HepG2 (cell line): Measurements from ENCODE around the gene TP73. TPM values are rescaled to one million over a fixed set of nuclear protein-coding genes. Genes with fewer than 3 reads are reported as not detected.

ENCODE experiments used
- ARID5B ChIP-seq: IDR thresholded peaks from 2 replicates; pipeline ENCODE4 v1.4.0; 2020; ENCODE audit warnings: mild to moderate bottlenecking, missing genetic modification reagents
- BORCS8-MEF2B ChIP-seq: sonication (generic); formaldehyde crosslinking; IDR thresholded peaks from 2 replicates; pipeline ENCODE4 v1.8.0; 2022; ENCODE audit warnings: mild to moderate bottlenecking, missing genetic modification reagents
- CBX2 ChIP-seq, 2 experiments: fragments of 200-600 bp in 1 of 2; sonication (generic); formaldehyde crosslinking in 1 of 2; IDR thresholded peaks; 2 replicates each; pipeline versions ENCODE4 v1.7.0 to v1.8.1; 2018 to 2022; ENCODE audit warnings: low read depth in 2 of 2, low read length in 1 of 2, mild to moderate bottlenecking in 1 of 2, missing genetic modification reagents in 1 of 2
- CSRNP1 ChIP-seq: sonication (generic); formaldehyde crosslinking; IDR thresholded peaks from 2 replicates; pipeline ENCODE4 v1.8.1; 2023; ENCODE audit warnings: mild to moderate bottlenecking, missing genetic modification reagents
- CTCF ChIP-seq: sonication (generic); formaldehyde crosslinking; IDR thresholded peaks from 2 replicates; pipeline ENCODE4 v1.5.0; 2020; ENCODE audit warnings: mild to moderate bottlenecking, missing genetic modification reagents, moderate library complexity
- HHEX ChIP-seq: IDR thresholded peaks from 2 replicates; pipeline ENCODE4 v1.6.1; 2016; ENCODE audit warnings: control low read depth
- KLF6 ChIP-seq: IDR thresholded peaks from 2 replicates; pipeline ENCODE4 v1.8.0; 2016; ENCODE audit warnings: missing biosample characterization, missing genetic modification reagents
- MYPOP ChIP-seq: sonication (generic); formaldehyde crosslinking; IDR thresholded peaks from 2 replicates; pipeline ENCODE4 v1.8.1; 2023; ENCODE audit warnings: mild to moderate bottlenecking, moderate library complexity, missing genetic modification reagents
- NAIF1 ChIP-seq: sonication (generic); formaldehyde crosslinking; IDR thresholded peaks from 2 replicates; pipeline ENCODE4 v1.5.0; 2020; ENCODE audit warnings: mild to moderate bottlenecking, missing genetic modification reagents, borderline replicate concordance
- RXRB ChIP-seq: IDR thresholded peaks from 2 replicates; pipeline ENCODE4 v1.6.1; 2016; ENCODE audit warnings: borderline replicate concordance, missing genetic modification reagents, missing compliant biosample characterization
- SOX6 ChIP-seq, 2 experiments: fragments of 450-650 bp in 1 of 2; sonication (generic) in 1 of 2; formaldehyde crosslinking in 1 of 2; IDR thresholded peaks; 2 replicates each; pipeline versions ENCODE4 v1.4.0 to v1.6.1; 2017 to 2020; ENCODE audit warnings: antibody characterized with exemption in 1 of 2, mild to moderate bottlenecking in 1 of 2, missing genetic modification reagents in 1 of 2
- U2AF1 ChIP-seq: fragments of 200-400 bp; formaldehyde crosslinking; optimal IDR thresholded peaks from 2 replicates; pipeline ENCODE3; 2017; ENCODE audit warnings: mild to moderate bottlenecking, low read depth, low read length
- ZBTB38 ChIP-seq: sonication (generic); formaldehyde crosslinking; IDR thresholded peaks from 2 replicates; pipeline ENCODE4 v1.5.1; 2020; ENCODE audit warnings: mild to moderate bottlenecking, missing genetic modification reagents
- ZFX ChIP-seq: sonication (generic); formaldehyde crosslinking; IDR thresholded peaks from 2 replicates; pipeline ENCODE4 v1.4.0; 2020; ENCODE audit warnings: mild to moderate bottlenecking, low read depth, missing genetic modification reagents, moderate library complexity
- ZNF652 ChIP-seq: IDR thresholded peaks from 2 replicates; pipeline ENCODE4 v1.6.1; 2016; ENCODE audit warnings: low read depth, borderline replicate concordance
- ZZZ3 ChIP-seq: sonication (generic); formaldehyde crosslinking; IDR thresholded peaks from 2 replicates; pipeline ENCODE4 v1.4.0; 2020; ENCODE audit warnings: missing genetic modification reagents, mild to moderate bottlenecking, borderline replicate concordance
- polyA plus RNA-seq, 8 experiments: library from polyadenylated mRNA; depleted of rRNA in 3 of 8; stranded (reverse) in 7 of 8; unstranded in 1 of 8; fragments of >200 nt; fragmentation: Illumina TruSeq in 4 of 8; extraction: Trizol in 4 of 8; gene quantifications; 2 replicates each; pipeline versions ENCODE4 v1.2.1 to v1.2.3, GENCODE V29; 2011 to 2016; ENCODE audit warnings: low read depth in 4 of 8, missing spikeins in 1 of 8, mixed read lengths in 1 of 8; ENCODE audit not compliant: insufficient read depth in 1 of 8
- total RNA-seq, 5 experiments: library from RNA; depleted of rRNA; stranded (reverse); fragments of >200 nt; fragmentation: Illumina TruSeq; extraction: Trizol; gene quantifications; 2 replicates each; pipeline ENCODE4 v1.2.3, GENCODE V29; 2016; ENCODE audit warnings: low read depth in 1 of 5

TP73 gene
- total and polyA plus RNA-seq, 2 of the 13 experiments (the other 11 are each of a cell fraction or from before 2014, with no cell fraction given) = 0.49 to 1.1 TPM

- TF ChIP-seq ZFX (CRISPR knock-in tag) (peak; percentile 61), KLF6 (CRISPR knock-in tag) (no peak), ARID5B (CRISPR knock-in tag) (peak; percentile 62), NAIF1 (CRISPR knock-in tag) (peak; percentile 24; the same call in 1 of the 2 replicates), RXRB (CRISPR knock-in tag) (no peak), U2AF1 (peak; percentile 10), CTCF (CRISPR knock-in tag) (0 out of 2 replicates have a peak, but pooled peaks have one; percentile 23), HHEX (no peak), ZZZ3 (CRISPR knock-in tag) (0 out of 2 replicates have a peak, but pooled peaks have one; percentile 54), SOX6 (IDR thresholded peaks at IDR 0.05) (no peak), SOX6 (CRISPR knock-in tag; IDR thresholded peaks at IDR 0.05) (peak; percentile 35), MYPOP (CRISPR knock-in tag) (0 out of 2 replicates have a peak, but pooled peaks have one; percentile 62), ZNF652 (CRISPR knock-in tag) (no peak), ZBTB38 (CRISPR knock-in tag) (peak; percentile 7; the same call in 1 of the 2 replicates), BORCS8-MEF2B (CRISPR knock-in tag) (peak; percentile 48; the same call in 1 of the 2 replicates), CSRNP1 (CRISPR knock-in tag) (0 out of 2 replicates have a peak, but pooled peaks have one; percentile 52), CBX2 (IDR thresholded peaks at IDR 0.05; ENCODE audit: low read depth, low read length) (no peak), CBX2 (CRISPR knock-in tag; IDR thresholded peaks at IDR 0.05; ENCODE audit: low read depth) (no peak)
These were observed 81.0 kb downstream of the TP73 start (continued) for GRCh38 chr1:3733094-3733882.
